ENCODE results near the gene UBE3C.

UBE3C gene

DNA sequence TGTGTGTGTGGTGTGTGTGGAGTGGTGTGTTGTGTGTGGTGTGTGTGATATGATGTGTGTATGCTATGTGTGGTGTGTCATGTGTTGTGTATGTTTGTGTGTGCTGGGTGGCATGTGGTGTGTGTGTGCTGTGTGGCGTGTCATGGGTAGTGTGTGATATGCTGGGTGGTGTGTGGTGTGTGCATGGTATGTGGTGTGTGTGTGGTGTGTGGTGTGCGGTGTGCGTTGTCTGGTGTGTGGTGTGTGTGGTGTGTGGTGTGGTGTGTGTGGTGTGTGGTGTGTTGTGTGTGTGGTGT lies 160.5 kb downstream of the UBE3C start:
- DNase-seq, result no peak

DNA sequence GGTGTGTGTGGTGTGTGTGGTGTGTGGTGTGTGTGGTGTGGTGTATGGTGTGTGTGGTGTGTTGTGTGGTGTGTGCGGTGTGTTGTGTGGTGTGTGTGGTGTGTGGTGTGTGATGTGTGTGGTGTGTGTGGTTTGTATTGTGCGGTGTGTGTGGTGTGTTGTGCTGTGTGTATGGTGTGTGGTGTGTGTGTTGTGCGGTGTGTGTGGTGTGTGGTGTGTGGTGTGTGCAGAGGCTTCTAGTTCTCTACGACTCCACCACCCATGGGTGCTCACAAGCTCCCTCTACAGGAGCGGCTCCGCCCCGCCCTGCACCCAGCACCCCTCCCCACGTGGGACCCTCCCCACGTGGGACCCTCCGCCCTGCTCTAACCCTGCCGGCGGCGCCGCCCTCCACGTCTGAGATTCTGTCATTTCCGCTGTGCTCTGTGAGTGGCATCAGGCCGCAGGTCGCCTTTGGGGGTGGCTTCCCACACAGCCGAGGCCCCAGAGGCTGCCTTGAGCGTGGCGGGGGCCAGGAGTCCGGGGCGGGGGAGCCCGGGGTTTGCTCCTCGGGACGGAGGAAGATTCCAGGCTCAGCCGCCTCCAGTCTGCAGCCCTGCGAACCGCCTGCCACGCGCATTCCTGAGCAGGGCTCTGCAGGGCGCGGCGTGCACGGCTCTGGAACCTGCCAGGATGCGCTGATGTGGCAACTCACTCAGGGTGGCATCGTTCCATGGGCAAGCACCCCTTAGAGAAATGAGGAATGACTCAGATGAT lies 161.1 kb downstream of the UBE3C start:
- DNase-seq, result no peak

DNA sequence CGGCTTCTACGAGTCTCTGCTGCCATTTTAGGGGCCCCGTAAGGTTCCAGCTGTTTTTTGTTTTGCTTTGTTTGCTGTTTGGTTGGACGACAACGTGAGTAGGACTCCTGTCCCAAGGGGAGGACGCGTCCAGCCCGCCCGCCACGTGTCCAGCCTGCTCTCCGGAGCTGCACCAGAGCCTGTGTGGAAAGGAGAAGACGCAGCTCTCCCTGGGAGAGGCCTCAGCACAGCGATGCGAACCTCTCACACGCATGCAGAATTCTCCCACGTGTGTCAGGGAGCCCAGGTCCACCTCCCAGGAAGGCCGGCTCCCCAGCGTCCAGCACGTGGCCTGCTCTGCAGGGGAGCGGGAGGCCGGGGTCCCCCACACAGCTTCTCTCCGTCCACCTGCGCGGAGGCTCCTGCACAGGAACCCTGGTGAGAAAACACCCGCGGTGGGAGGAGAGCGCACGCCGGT lies 161.7 kb downstream of the UBE3C start:
- no peak for DNase-seq

DNA sequence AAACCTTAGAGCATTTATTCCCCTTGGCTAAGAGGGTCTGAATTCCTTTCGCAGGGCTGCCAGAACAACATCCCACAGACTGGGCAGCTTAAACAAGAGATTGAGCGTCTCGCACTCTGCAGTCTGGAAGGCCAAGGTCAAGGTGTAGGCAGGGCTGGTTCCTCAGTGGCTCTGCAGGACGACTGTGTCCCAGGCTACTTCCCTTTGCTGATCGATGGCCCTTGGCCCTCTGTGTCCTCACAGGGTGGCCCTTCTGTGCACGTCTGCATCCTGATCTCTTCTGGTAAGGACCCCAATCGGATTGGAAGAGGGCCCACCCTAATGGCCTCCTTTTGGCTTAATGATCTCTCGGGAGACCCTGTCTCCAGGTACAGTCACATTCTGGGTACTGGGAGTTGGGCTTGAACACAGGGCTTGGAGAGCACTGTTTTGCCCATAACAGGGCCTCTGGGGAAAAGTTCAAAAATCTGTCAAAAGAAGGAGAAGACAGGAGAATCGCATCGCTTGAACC lies 162.9 kb downstream of the UBE3C start:
- DNase-seq, result no peak

DNA sequence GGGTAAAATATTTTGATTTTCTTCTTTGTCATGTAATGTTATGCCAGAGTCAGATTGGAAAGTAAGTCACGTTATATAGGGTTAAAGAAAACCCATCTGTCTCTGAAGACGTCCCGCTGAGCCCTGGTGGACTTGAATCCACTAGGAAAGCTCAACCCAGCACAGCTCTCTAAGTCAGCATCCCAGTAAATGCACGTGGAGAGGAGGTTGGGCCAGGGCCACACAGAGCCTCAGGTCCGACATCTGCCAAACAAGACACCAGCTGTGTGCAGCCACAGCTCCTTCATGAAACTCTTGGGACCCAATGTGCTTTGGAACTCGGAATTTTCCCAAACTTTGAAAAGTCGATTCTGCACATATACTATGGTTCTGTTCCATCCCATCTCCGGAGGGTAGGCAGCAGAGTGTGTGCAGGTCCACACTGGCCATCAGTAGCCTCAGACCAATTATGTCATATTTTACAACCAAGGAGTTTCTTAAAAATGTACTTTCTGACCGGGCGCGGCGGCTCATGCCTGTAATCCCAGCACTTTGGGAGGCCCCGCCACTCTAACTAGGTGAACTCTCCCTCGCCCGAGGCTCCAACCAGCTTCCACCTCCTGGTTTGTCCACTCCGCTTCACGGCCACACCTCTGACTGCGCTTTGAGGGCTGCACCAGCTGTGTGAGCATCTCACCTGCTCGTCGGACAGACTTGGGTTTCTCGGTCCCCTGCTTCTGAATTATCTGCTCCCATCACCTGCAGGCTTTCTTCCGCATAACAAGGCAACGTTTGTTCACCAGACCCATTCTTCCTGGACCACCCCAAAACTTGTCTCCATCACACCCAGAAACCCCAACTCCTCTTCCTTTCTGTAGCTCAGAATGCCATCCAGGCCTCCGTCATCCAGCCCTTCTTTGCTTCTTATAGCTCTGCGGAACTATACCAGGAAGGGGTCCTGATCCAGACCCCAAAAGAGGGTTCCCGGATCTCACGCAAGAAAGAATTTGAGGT lies 168.4 kb downstream of the UBE3C start:
- no peak for DNase-seq

DNA sequence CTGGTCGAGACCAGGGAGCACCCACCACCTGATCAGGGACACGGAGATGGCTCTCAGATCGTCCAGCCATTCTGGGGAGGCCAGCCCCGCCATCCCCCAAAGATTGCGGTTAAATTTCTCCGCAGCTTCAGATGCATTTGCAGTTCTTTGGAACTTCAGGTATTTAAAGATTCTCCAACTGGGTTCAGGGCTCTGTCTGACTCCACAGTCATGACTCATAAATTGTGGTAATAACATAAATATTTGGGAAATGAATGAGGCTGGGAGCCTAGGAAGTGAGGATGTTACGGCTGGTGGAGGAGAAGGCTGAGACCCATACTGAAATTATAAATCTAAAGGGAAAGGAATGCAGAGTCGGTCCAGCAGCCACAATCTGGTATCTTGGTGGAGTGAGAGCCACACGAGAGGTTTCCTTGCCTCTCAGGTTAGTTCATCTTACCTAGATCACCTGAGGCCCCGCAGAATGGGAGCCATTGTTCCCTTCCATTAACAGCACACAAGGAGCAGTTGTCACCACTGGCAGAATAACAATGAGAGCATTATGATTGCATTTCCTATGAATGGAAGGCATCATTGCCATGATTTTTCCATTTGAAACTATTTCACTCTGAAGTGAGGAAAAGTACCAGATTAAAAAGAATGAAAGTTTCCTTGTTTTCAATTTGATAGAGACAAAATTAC lies 171.4 kb downstream of the UBE3C start:
- DNase-seq, result no peak

DNA sequence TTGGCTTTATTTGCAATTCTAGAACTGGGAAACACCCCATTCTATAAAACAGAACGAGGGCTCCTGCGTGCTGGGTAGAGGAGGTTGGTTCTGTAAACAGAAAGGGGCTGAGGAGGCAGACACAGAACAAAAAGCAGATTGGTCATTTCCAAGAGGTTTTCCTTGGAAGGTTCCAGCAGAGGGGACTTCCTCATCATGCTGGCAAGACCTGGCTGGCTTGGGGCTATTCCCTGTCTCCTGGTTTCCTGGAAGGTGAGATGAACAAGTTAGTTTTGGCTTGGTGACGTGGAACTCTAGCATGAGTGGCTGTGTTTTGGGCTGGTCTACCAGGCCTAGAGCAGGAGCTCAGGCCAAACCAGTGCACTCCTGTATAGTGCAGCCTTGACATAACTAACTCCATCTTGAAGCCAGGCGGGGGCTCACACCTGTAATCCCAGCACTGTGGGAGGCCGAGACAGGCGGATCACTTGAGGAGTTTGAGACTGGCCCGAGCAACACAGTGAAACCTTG lies 172.0 kb downstream of the UBE3C start:
- no peak for DNase-seq

DNA sequence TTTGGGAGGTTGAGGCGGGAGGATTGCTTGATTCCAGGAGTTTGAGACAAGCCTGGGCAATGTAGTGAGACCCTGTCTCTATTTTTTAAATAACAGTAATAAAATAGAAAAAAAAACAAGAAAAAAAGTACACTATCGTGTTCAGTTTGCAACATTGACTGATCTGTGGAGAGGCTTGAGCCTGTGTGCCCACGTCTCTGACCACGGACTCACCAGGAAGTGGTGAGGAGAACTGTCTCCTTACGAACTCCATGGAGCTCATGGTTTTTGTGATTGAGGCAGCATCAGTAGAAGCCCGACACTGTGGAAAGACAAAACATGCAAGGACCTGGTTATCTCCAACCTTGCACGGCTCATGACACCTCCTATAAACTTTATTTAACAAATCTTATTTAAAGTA lies 174.2 kb downstream of the UBE3C start:
- no peak for DNase-seq

DNA sequence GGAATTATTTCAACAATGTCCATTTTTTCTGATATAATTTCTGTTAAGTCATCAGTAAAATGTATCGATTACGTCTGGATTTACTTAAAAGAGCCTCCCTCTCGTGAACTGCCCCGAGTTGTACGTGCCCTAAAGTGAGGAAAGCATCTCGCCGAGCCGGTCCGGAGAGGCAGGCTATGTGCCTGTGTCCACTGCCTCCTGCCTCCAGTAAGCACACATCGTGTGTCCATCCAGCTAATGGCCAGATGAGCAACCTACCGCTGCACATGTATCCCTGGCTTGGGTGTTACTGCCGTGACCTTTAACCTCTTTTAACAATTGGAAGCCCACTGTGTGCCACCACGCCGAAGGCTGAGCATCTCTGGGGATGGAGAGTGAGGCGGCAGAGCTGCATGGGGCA lies 174.9 kb downstream of the UBE3C start:
- no peak for DNase-seq

DNA sequence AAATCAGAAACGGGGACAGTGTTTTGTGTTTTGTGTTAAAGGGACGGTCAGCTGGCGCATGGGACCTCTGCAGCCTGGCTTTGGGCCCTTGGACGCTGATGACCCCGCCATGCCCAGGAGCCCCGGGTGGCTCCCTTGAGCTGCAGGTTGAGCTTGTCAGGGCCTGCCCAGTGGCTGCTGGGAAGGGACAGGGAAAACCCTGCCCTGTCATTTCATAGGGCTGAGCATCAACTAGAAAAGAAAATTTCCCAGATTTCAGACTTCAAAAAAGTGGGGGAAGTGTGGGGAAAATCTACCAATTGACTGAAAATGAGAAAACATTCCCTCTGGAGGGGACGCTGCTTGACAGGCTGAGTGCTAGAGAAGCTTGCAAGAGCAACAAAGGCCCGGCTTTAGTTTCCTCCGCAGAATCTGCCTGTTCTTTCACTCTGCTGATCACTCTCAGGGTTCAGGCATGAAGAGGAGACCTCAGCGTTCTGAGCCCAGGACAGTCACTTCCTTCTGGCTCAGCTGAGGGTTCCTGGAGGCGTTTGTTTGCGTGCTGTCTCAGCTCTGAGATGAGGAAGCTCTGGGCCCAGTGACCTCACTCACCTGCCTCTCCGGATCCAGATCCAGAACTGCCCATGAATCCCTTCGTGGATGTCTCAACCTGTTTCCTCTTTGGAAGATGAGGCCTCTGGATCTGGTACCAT lies 179.4 kb downstream of the UBE3C start:
- no peak for DNase-seq
